Left lung (tissue), 10 donors: ENCODE measurements around the gene TAS2R60. TPM values are rescaled to one million over a fixed set of nuclear protein-coding genes. Genes with fewer than 3 reads are reported as not detected.
A peak's percentile ranks its signal among the peaks of the same experiment; 100 is the strongest.

Source experiments
- ATAC-seq: fragments of 200-7000 bp; cut with Tn5 transposase; one replicate; pipeline ENCODE4 v1.9.1; 2020; ENCODE audit warnings: moderate library complexity
- DNase-seq, 4 donors: peaks; one replicate each; pipeline ENCODE4 v3.0.0-alpha.2; 2013 to 2020
- H3K27ac ChIP-seq, 2 donors: fragments of 200-600 bp; sonication (generic) in 1 of 2; one replicate each; pipeline versions ENCODE4 v1.5.0 to v1.8.0; 2020 to 2021
- H3K27me3 ChIP-seq, 2 donors: fragments of 200-600 bp; sonication (generic) in 1 of 2; one replicate each; pipeline versions ENCODE4 v1.5.0 to v1.8.0; 2020 to 2021
- H3K36me3 ChIP-seq, 2 donors: fragments of 200-600 bp; sonication (generic) in 1 of 2; one replicate each; pipeline versions ENCODE4 v1.5.0 to v1.8.0; 2020 to 2021
- H3K4me1 ChIP-seq, 2 donors: fragments of 200-600 bp; one replicate each; pipeline ENCODE4 v1.8.0; 2021
- H3K4me3 ChIP-seq, 2 donors: fragments of 200-600 bp; sonication (generic) in 1 of 2; one replicate each; pipeline versions ENCODE4 v1.5.0 to v1.8.0; 2020 to 2021; ENCODE audit warnings: mild to moderate bottlenecking in 1 of 2
- H3K9me3 ChIP-seq, 2 donors: fragments of 200-600 bp; sonication (generic) in 1 of 2; one replicate each; pipeline versions ENCODE4 v1.5.0 to v1.8.0; 2020 to 2021
- CTCF ChIP-seq, 2 donors: fragments of 200-600 bp; sonication (generic) in 1 of 2; IDR thresholded peaks; one replicate each; pipeline versions ENCODE4 v1.5.0 to v1.8.0; 2021; ENCODE audit warnings: antibody characterized with exemption in 2 of 2
- intact Hi-C, 2 donors: fragments of 100-400 bp; cut with DNase I; formaldehyde crosslinking; loops; one replicate each; pipeline versions ENCODE4 v1.11.2 to v1.14.2; 2022
- polyA plus RNA-seq, 6 donors: library from polyadenylated mRNA; unstranded; fragments of 120-200 nt; gene quantifications; one replicate each; pipeline ENCODE4 v1.2.1, GENCODE V29; 2013; ENCODE audit not compliant: insufficient read length in 6 of 6
- total RNA-seq, 2 donors: library from RNA; stranded (reverse); fragmentation: NEBNext Ultra II Directional; extraction: Animal tissue kit (Norgen Biotek cat#: 25700); gene quantifications; one replicate each; pipeline ENCODE4 v1.2.1, GENCODE V29; 2021
- donor health status: DM: no; HTN: yes; CAD: no.
- donor health status: DM: no; HTN: no; CAD: no.

TAS2R60 gene
- total and polyA plus RNA-seq, 8 donors: not detected

DNA sequence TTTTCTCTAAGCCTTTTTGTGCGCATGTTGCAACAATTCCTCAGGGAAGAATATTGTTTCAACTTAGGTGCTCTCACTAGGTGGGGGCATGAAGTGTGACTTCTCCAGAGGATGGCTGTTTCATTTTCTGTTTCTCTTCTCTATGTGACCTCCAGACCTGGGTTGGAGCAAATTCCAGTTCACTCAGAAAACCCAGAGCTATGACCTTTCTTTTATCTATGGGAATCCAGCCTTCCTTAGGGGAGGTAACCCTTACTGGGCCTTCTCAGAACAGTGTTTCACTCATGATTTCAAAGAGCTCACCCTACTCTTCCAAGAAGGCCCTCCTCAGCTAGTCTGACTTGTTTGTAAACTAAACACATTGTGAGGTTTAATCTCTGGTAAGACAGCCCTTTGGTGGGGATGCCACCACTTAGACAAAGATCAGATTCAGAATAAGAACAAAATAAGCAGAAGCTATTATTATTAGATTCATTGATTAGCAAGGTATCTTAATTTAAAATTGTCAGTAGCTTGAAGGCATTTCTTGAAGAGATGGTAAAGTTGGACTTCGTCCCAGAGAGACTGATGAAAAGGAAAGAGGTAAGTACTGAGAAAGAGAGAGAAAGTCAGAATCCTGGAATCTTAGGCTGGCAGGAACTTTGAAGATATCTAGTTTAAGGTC, 16.6 kb upstream of the TAS2R60 start:
- Histone ChIP-seq H3K27ac (no peak overlapping the region), H3K4me1 (peaks cover 0 to 6% of the 10 kb centered on the region in 2 donors)
- intact Hi-C loops: no loop called here

GRCh38 chr7:143429770-143430698, 13.2 kb upstream of the TAS2R60 start:
- DNase-seq (no peak), ATAC-seq (peak; percentile 17)
- no peaks in the 10 kb centered on the region for H3K27me3 ChIP-seq
- TF ChIP-seq CTCF (IDR thresholded peaks at IDR 0.05): no peak
- H3K4me3 ChIP-seq: no peak overlapping the region
- intact Hi-C loops: no loop called here
- H3K4me1 ChIP-seq: peaks cover 0 to 6% of the 10 kb centered on the region in 2 donors
- no peaks in the 10 kb centered on the region for H3K36me3 ChIP-seq
- no peaks in the 10 kb centered on the region for H3K9me3 ChIP-seq
- H3K27ac ChIP-seq: no peak overlapping the region

More for the DNA sequence above, 16.6 kb upstream of the TAS2R60 start:
- TF ChIP-seq CTCF (IDR thresholded peaks at IDR 0.05): no peak
- ATAC-seq (no peak), DNase-seq (no peak)
- no peaks in the 10 kb centered on the region for H3K9me3 ChIP-seq
- H3K36me3 ChIP-seq: no peaks in the 10 kb centered on the region
- no peak overlapping the region for H3K4me3 ChIP-seq
- H3K27me3 ChIP-seq: no peaks in the 10 kb centered on the region

- Histone ChIP-seq H3K36me3 (no peaks in the 10 kb centered on the region), H3K4me3 (no peak overlapping the region), H3K9me3 (no peaks in the 10 kb centered on the region), H3K27ac (no peak overlapping the region), H3K4me1 (peaks cover 0 to 6% of the 10 kb centered on the region in 2 donors), H3K27me3 (no peaks in the 10 kb centered on the region)
- intact Hi-C loops: no loop called here
- ATAC-seq (no peak), DNase-seq (no peak)
- TF ChIP-seq CTCF (IDR thresholded peaks at IDR 0.05): no peak
Observed at GRCh38 chr7:143431109-143431508, 12.1 kb upstream of the TAS2R60 start.

DNA sequence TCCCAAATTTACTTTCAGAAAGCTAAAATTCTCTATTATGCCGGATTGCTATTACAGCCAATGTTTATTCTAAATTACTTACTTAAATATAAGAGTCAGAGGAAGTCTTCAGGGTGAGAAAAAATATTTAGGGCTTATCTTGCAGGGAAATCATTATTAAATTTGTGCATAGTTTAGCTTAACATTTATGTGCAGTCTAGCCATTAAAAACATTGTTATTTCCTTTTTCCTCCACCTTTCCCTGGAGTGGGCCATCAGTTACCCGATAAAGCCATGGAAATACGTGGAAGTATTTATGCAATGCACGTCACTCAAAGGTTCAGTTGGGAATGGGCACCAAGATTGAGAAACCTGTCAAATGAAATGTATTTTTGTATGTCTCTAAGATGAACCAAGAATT, 9.5 kb upstream of the TAS2R60 start:
- no peak for ATAC-seq
- no peak overlapping the region for H3K4me3 ChIP-seq
- H3K4me1 ChIP-seq: peaks cover 0 to 6% of the 10 kb centered on the region in 2 donors
- H3K27me3 ChIP-seq: no peaks in the 10 kb centered on the region
- H3K36me3 ChIP-seq: no peaks in the 10 kb centered on the region
- TF ChIP-seq CTCF (IDR thresholded peaks at IDR 0.05): no peak
- intact Hi-C loops: no loop called here
- H3K27ac ChIP-seq: no peak overlapping the region
- no peaks in the 10 kb centered on the region for H3K9me3 ChIP-seq
- no peak for DNase-seq

DNA sequence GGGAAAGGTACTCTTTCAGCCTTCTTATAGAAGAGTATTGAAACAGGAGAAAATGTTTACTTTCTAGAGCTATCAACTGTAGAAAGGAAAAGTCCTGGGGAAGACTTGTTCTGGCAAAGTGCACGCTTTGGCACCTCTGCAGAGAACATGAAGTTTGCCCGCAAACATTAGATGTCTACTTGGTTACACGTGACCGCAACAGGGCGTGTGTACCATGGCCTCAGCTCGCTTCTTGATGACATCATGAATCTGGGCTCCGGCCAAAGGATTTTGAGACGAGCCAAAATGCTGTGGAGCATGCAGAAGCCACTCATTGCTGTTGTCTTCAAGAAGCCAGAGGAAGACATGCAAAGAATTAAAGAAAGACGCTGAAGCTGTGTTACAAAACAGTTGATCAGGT, 8.6 kb upstream of the TAS2R60 start:
- no peak for TF ChIP-seq CTCF (IDR thresholded peaks at IDR 0.05)
- intact Hi-C loops: no loop called here
- H3K36me3 ChIP-seq: no peaks in the 10 kb centered on the region
- no peak for ATAC-seq
- DNase-seq: no peak
- no peak overlapping the region for H3K27ac ChIP-seq
- H3K4me3 ChIP-seq: no peak overlapping the region
- peaks cover 0 to 6% of the 10 kb centered on the region in 2 donors for H3K4me1 ChIP-seq
- no peaks in the 10 kb centered on the region for H3K9me3 ChIP-seq
- no peaks in the 10 kb centered on the region for H3K27me3 ChIP-seq
